HG03175 (cell line): ENCODE data around the gene TRAF5.
"Not testable (repeated sequence)": the region's sequence is repeated elsewhere in the genome, so short reads cannot be mapped to it uniquely, and the experiment has no call there.

Source experiments
- ATAC-seq: cut with Tn5 transposase; IDR thresholded peaks from one replicate; pipeline ENCODE4 v1.9.1; 2021; ENCODE audit warnings: mild to moderate bottlenecking, moderate library complexity; ENCODE audit not compliant: unreplicated experiment

Gene TRAF5

GRCh38 chr1:211377539-211378450 lies 51.2 kb downstream of the TRAF5 start:
- ATAC-seq = no peak

- no peak for ATAC-seq
Observed at GRCh38 chr1:211378844-211379243, 52.2 kb downstream of the TRAF5 start.

DNA sequence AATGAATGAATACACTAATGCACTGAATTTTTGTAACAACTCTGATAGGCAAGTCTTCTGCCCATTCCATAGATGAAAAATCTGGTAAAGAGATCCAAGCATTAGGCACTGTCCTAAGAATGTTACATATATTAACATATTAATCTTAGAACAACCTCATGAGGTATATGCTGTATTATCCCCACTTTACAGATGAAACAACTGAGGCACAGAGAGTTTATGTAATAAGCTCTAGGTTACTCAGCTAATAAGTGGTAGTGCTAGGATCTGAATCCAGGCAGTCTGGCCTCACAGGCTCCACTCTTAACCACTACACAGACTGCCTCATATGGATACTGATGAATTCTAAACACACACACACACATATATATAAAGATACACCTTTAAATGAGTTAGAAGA lies 52.8 kb downstream of the TRAF5 start:
- ATAC-seq = no peak

- no peak for ATAC-seq
Observed at GRCh38 chr1:211381481-211382181, 55.0 kb downstream of the TRAF5 start.

DNA sequence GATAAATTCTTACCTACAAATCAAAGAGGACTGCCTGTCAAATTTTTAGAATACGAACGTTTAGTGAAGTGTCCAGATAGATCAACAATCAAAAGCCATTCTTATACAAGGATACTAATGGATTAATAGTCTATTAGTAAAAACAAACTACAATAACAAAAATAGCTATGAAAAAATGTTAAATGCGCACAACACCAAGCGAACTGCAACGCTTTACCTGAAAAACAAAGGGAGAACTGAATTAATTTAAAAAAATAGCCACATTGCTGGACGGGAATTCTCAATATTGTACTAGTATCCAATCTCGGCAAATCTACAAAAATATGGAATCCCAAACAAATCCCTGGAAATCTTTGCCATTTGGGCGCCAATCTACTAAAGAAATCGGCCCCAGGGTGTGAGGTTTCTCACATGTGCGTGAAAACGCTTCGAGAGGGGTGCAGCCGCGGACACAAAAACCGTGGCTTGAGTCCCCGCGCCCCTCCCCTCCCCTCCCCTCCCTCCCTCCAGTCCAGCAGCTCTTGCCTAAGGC lies 55.6 kb downstream of the TRAF5 start:
- ATAC-seq = no peak

DNA sequence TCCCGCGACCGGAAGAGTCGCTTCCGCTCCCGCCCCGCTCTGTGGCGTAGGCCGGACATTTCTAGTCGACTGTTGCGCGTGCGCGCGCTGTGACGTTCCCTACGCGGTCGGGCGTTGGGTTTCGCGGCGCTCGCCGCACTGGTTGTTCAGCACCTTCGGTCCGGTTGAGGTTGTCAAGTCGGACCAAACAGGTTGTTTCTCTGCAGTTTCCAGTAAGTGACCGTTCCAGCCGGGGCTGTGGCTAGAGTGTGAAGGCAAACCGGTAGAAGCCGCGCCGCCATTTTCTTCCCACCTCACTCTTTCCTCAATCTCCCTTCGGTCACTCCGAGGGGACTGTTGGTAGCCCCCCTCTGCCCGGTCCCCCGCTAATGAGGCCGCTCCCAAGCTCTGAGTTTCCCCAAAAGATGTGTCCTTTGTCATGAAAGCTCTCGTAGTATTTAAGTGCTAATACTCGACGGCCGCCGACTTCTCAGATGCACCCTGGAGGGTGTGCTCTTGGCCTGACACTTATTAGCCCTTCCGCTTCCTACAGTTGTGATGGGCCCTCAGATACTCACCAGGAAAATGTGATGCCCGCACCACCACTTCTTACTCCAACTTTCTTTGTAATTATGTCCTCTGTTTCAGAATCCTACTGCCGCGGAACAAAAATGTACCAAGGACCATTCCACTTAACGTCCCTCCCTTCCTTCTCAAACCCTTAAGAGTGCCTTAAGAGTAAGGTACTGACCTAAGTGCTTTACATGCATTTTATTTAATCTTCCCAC lies 56.3 kb downstream of the TRAF5 start:
- peak; percentile 98 for ATAC-seq

- ATAC-seq = no peak
Observed at GRCh38 chr1:211384524-211384923, 57.9 kb downstream of the TRAF5 start.

DNA sequence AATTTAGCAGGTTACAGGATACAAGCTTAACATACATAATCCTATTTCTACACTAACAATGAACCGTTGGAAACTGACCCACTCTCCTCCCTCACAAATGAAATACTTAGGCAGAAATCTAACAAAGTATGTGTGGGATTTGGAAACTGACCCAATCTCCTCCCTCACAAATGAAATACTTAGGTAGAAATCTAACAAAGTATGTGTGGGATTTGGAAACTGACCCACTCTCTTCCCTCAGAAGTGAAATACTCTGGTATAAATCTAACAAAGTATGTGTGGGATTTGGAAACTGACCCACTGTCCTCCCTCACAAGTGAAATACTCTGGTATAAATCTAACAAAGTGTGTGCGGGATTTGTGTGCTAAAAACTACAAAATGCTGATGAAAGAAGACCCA lies 60.3 kb downstream of the TRAF5 start:
- ATAC-seq = no peak

GRCh38 chr1:211390829-211391228 lies 64.2 kb downstream of the TRAF5 start:
- ATAC-seq = not testable (repeated sequence)

GRCh38 chr1:211393203-211393602 lies 66.6 kb downstream of the TRAF5 start:
- no peak for ATAC-seq

- ATAC-seq = not testable (repeated sequence)
Observed at GRCh38 chr1:211398266-211398930, 71.8 kb downstream of the TRAF5 start.

- not testable (repeated sequence) for ATAC-seq
Observed at GRCh38 chr1:211399851-211400393, 73.3 kb downstream of the TRAF5 start.

DNA sequence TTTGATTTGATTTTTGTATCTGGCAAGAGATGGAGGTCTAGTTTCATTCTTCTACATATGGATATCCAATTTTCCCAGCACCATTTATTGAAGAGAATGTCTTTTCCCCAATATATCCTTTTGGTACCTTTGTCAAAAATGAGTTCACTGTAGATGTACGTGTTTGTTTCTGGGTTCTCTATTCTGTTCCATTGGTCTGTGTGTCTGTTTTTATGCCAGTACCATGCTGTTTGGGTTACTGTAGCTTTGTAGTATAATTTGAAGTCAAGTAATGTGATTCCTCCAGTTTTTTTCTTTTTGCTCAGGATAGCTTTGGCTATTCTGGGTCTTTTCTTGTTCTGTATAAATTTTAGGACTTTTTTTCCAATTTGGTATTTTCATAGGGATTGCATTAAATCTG lies 75.1 kb downstream of the TRAF5 start:
- ATAC-seq = not testable (repeated sequence)

GRCh38 chr1:211406086-211406485 lies 79.5 kb downstream of the TRAF5 start:
- not testable (repeated sequence) for ATAC-seq

- not testable (repeated sequence) for ATAC-seq
Observed at GRCh38 chr1:211407749-211408148, 81.1 kb downstream of the TRAF5 start.

- ATAC-seq = no peak
Observed at GRCh38 chr1:211411639-211412038, 85.0 kb downstream of the TRAF5 start.

- ATAC-seq = no peak
Observed at GRCh38 chr1:211415700-211416099, 89.1 kb downstream of the TRAF5 start.

DNA sequence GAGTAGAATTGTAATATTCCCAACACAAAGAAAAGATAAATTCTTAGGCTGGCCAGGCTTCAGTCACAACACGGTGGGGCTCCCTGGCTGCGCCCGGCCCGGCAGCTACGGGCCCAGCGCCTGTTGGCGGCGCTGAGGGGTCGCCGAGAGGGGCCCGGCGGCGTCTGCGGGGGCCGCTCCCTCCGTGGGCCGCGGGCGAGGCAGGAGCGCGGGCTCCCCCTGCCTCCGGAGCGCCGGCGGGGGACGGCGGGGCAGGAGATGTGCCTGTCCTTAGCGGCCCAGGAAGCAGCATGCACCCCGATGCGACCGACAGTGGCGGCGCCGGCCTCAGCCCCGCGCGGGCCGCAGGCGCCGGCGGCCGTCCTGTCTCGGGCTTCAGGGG lies 89.6 kb downstream of the TRAF5 start:
- ATAC-seq = peak; percentile 41

DNA sequence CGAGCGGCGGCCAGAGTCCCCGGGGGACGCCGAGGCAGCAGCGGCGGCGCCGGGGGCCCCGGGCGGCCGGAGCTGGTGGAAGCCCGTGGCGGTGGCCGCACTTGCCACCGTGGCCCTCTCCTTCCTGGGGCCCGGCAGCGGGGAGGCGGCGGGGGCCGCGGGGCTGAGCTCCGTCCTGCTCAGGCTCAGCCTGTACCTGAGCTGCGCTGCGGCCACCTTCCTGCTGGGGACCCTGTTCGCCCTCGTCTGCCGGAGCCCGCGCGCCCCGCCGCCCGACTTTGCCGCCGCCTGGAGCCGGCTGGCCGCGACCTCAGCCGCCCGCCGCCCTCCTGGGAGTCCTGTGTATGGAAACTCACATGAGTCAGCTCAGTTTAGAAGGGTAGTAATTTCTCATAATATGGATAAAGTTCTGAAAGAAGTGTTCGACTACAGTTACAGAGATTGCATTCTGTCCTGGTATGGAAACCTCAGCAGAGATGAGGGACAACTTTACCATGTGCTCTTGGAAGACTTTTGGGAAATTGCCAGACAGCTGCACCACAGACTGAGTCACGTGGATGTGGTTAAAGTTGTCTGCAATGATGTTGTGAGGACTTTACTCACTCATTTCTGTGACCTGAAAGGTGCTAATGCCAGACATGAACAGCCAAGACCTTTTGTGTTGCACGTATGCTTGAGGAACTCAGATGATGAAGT lies 90.1 kb downstream of the TRAF5 start:
- peak; percentile 39 for ATAC-seq

GRCh38 chr1:211420389-211420788 lies 93.8 kb downstream of the TRAF5 start:
- ATAC-seq = no peak
